ENCODE data around the gene TSR1.

The TSR1 gene

GRCh38 chr17:2376107-2376506 is 39.9 kb upstream of the TSR1 start:
- Histone ChIP-seq H3K27ac (ENCODE audit: low read depth, low read length) (no peak overlapping the region), H3K4me3 (ENCODE audit: insufficient read depth, low read length, poor library complexity, severe bottlenecking) (no peak overlapping the region), H3K9me2 (replicated peaks; ENCODE audit: insufficient read depth, low read length) (no peaks in the 10 kb centered on the region), H3K79me2 (ENCODE audit: insufficient read depth, low read length) (no peaks in the 10 kb centered on the region), H3F3A (ENCODE audit: insufficient read depth) (no peaks in the 10 kb centered on the region), H2AFZ (ENCODE audit: low read depth, low read length, severe bottlenecking) (no peak overlapping the region), H3K9ac (ENCODE audit: low read length) (no peak overlapping the region), H3K4me2 (ENCODE audit: low read depth, low read length, poor library complexity, severe bottlenecking) (no peak overlapping the region), H4K20me1 (ENCODE audit: low read depth, low read length) (no peaks in the 10 kb centered on the region), H3K27me3 (ENCODE audit: low read length) (no peaks in the 10 kb centered on the region), H3K9me3 (ENCODE audit: insufficient read depth, low read length) (no peaks in the 10 kb centered on the region), H3K36me3 (ENCODE audit: low read length) (no peaks in the 10 kb centered on the region)
- TF ChIP-seq CTCF (IDR thresholded peaks at IDR 0.05; ENCODE audit: insufficient read depth, low read length, poor library complexity, severe bottlenecking) (no peak), EZH2phosphoT487 (conservative IDR thresholded peaks at IDR 0.05; ENCODE audit: low read length) (no peak)

- Histone ChIP-seq H2AFZ (ENCODE audit: low read depth, low read length, severe bottlenecking) (no peak overlapping the region), H3K79me2 (ENCODE audit: insufficient read depth, low read length) (no peaks in the 10 kb centered on the region), H3K4me2 (ENCODE audit: low read depth, low read length, poor library complexity, severe bottlenecking) (no peak overlapping the region), H3K9ac (ENCODE audit: low read length) (no peak overlapping the region), H3K4me3 (ENCODE audit: insufficient read depth, low read length, poor library complexity, severe bottlenecking) (no peak overlapping the region), H3K27me3 (ENCODE audit: low read length) (no peaks in the 10 kb centered on the region), H4K20me1 (ENCODE audit: low read depth, low read length) (no peaks in the 10 kb centered on the region), H3F3A (ENCODE audit: insufficient read depth) (no peaks in the 10 kb centered on the region), H3K9me2 (replicated peaks; ENCODE audit: insufficient read depth, low read length) (no peaks in the 10 kb centered on the region), H3K36me3 (ENCODE audit: low read length) (no peaks in the 10 kb centered on the region), H3K9me3 (ENCODE audit: insufficient read depth, low read length) (no peaks in the 10 kb centered on the region), H3K27ac (ENCODE audit: low read depth, low read length) (no peak overlapping the region)
- TF ChIP-seq CTCF (IDR thresholded peaks at IDR 0.05; ENCODE audit: insufficient read depth, low read length, poor library complexity, severe bottlenecking) = no peak
- TF ChIP-seq EZH2phosphoT487 (conservative IDR thresholded peaks at IDR 0.05; ENCODE audit: low read length) = no peak
These were observed 39.1 kb upstream of the TSR1 start for GRCh38 chr17:2375406-2375805.

- no peaks in the 10 kb centered on the region for H3K36me3 ChIP-seq (ENCODE audit: low read length)
These were observed 38.5 kb upstream of the TSR1 start for GRCh38 chr17:2374549-2375285.

More at GRCh38 chr17:2374549-2375285, 38.5 kb upstream of the TSR1 start:
- no peaks in the 10 kb centered on the region for H4K20me1 ChIP-seq (ENCODE audit: low read depth, low read length)
- no peaks in the 10 kb centered on the region for H3K79me2 ChIP-seq (ENCODE audit: insufficient read depth, low read length)
- H3K4me3 ChIP-seq (ENCODE audit: insufficient read depth, low read length, poor library complexity, severe bottlenecking) = no peak overlapping the region
- no peaks in the 10 kb centered on the region for H3K27me3 ChIP-seq (ENCODE audit: low read length)
- no peaks in the 10 kb centered on the region for H3F3A ChIP-seq (ENCODE audit: insufficient read depth)
- H3K9me3 ChIP-seq (ENCODE audit: insufficient read depth, low read length) = no peaks in the 10 kb centered on the region
- H3K9ac ChIP-seq (ENCODE audit: low read length) = no peak overlapping the region
- no peak overlapping the region for H3K4me2 ChIP-seq (ENCODE audit: low read depth, low read length, poor library complexity, severe bottlenecking)
- no peak overlapping the region for H3K27ac ChIP-seq (ENCODE audit: low read depth, low read length)
- no peaks in the 10 kb centered on the region for H3K9me2 ChIP-seq (replicated peaks; ENCODE audit: insufficient read depth, low read length)
- no peak overlapping the region for H2AFZ ChIP-seq (ENCODE audit: low read depth, low read length, severe bottlenecking)
- TF ChIP-seq EZH2phosphoT487 (conservative IDR thresholded peaks at IDR 0.05; ENCODE audit: low read length) (no peak), CTCF (IDR thresholded peaks at IDR 0.05; ENCODE audit: insufficient read depth, low read length, poor library complexity, severe bottlenecking) (no peak)

All from SU-DHL-6 (cell line).